Left kidney (tissue), 2 donors: ENCODE results near the gene DIO1. TPM values are rescaled to one million over a fixed set of nuclear protein-coding genes. Genes with fewer than 3 reads are reported as not detected.
A peak's percentile ranks its signal among the peaks of the same experiment; 100 is the strongest.

Experiments used
- DNase-seq: peaks from one replicate; pipeline ENCODE4 v3.0.0-alpha.2; 2013
- polyA plus RNA-seq: library from polyadenylated mRNA; unstranded; fragments of 120-200 nt; gene quantifications from one replicate; pipeline ENCODE4 v1.2.1, GENCODE V29; 2013; ENCODE audit not compliant: insufficient read length

Gene DIO1
- polyA plus RNA-seq, 1 donor = 7.6 TPM

DNA sequence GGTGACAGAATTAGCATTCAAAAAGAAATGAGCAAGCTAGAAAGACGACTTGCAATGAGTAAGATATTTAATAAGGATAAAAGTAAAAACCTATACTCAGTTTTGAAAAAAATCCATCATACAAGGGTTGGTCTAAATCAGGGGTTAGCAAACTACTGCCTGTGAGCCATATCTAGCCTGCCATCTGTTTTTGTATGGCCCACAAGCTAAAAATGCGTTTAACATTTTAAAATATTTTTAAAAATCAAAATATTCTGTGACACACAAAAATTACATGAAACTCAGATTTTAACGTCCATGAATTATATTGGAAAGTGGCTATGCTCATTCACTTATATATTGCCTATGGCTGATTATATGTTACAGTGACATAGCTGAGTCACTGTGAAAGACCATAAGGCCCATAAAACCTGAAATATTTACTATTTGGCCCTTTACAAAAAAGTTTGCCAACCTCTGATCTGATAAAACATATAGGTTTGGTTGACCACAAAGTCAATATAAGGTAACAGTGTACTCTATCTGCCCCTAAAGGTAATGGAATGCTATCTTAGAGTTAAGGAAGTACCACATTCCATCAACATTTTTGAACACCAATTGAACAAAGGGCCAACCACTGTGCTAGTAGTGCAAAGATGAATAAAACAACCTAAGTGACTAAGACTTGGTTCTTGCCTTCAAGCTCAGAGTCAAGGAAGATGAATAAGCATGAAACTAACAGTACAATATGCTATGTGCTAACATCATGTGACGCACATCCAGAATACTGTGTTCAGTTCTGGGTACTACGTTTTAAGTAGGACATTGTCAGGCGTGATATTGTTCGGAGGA lies 48.4 kb downstream of the DIO1 start:
- DNase-seq = no peak

DNA sequence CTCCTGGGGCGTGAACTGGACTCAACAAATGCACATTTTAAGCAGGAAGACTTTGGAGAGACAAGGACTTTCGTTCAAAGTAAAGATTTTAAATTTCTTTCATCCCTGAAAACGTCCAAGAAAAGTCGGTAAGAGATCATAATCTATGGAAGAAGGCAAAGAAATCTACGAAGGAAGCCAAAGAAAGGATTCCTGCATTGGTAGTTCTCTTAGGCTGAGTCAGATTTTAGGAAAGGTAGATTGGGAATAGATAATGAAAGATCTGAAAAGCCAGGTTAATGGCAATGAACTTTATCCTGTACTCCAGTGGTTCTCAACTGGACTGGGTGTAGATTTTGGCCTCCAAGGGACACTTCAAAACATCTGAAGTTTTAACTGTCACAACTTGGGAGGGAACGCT lies 49.1 kb downstream of the DIO1 start:
- no peak for DNase-seq

GRCh38 chr1:53943490-53944043 lies 49.6 kb downstream of the DIO1 start:
- no peak for DNase-seq

DNA sequence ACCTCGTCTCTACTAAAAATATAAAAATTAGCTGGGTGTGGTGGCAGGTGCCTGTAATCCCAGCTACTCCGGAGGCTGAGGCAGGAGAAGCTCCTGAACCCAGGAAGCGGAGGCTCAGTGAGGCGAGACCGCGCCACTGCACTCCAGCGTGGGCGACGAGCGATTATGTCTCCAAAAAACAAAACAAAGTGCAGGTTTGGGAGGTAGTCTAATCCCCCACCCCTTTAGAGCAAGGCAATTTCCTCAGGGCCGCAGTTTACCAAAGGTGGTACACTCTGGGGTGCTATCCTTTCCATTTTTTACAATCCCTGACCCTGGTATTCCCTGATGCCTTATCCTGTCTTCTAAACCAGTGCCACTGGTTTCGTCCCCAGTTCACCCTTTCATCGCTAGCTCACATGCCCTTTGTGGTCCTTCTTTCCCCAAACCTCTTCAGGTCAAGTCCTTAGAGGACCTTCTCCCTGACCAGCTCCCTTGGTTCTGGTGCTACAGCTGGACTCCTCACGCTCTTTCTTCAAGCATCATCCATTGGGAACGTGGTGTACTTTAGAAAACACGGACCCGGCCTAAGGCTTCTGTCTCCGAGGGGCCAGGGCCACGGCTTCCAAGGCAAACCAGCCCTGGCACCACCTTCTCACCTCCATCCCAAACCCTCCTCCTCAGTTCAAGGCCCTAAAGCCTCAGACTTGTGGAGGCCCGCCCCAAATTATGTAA lies 50.6 kb downstream of the DIO1 start:
- DNase-seq = no peak

DNA sequence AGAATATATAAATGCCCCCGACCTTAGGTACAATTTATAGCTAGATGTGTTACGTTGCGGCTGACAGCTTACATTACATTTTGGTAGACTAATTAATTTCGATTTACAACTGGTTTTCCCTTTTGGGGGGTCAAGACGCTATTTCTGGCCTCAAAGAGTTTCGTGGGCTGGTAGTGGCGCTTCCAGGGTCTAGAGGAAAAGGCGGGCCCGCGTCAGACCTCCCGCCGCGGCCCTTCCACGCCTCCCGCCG lies 51.1 kb downstream of the DIO1 start:
- DNase-seq = no peak

GRCh38 chr1:53945433-53946251 lies 51.7 kb downstream of the DIO1 start, which contains the start of gene IFT25:
Gene IFT25, minus strand, starts transcription at chr1:53945699. Its CDS starts 5,617 bp downstream, at chr1:53940082.
- DNase-seq = peak; percentile 95

DNA sequence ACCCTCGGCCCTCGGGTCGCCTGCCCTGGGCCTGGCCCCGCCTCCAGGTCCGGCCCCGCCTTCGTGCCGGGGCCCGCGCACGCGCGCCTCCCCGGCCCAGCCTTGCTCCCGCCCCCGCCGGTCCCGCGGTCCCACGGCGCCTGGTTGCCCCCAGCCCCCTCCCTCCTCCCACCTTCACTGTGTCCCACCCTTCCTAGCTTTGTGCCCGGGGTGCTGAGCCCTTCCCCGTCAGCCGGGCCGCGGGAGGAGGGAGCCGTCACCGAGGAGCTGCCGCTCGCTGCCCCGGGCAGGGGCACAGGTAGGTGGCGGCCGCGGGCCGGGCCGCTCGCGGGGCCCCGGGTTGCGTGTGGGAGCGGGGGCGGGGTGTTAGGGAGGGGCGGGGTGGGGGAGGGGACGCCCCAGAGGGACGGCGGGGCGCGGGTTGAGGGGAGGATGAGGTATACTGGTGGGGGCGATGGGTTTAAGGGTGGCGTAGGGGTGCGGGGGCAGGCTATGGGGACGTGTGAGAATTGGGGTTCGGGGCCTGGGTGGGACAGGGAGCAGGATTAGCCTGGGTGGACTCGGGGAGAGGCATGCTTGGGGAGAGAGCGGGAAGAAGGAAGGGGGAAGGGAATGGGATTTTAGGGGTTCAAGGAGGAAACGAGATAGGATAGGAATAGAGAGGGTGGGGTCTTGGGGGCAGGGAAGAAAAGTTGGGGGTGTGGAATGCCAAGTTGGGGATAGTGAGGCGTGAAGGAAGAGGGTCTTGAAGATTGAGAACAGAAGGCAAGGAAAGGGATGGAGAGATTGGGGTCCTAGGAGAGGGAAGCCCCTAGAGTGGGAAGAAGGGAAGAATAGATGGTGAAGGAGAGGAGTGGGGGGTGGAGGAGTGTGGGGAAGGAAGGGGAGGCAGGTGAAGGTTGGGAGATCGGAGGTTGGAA lies 52.5 kb downstream of the DIO1 start, which contains the start of gene LRRC42:
Gene LRRC42, plus strand, starts transcription at position 99 of the 920 bp plus-strand sequence. CDS start 5,650 bp downstream, outside the sequence.
- peak; percentile 86 for DNase-seq

DNA sequence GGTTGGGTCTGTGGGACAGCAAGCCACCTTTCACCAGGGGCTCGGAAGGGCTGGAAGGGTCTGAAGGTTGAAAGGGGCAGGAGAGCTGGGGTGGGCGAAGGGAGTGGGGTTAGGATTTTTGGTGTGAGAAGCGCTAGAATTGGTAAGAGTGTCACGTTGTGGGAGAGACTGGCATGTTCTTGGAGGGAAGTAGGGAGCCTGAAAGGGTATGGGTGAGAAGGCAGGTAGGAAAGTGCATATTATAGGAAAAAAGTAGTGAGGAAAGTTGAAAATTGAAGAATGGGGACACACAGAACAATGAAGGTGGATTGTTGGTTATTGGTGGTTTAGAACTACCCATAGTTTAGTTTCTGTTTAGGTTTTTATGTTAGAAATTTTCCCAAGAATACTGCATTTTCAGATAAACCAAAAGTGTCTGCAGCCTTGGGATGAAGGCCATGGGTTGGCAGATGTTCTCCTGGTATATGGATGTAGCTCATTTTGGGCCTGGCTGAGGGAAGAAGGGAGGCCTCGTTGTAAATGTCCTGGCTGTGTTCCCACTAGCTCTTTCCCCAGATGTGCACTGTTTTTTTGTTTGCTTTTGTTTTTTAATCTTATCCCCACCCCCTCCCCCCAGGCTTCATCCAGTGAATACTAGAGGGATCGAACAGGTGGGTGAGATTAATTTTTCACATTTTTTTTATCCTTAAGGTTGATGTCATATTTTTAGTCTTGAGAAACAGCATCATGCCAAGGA lies 53.4 kb downstream of the DIO1 start:
- DNase-seq = no peak

GRCh38 chr1:53948291-53948690 lies 54.3 kb downstream of the DIO1 start:
- no peak for DNase-seq

DNA sequence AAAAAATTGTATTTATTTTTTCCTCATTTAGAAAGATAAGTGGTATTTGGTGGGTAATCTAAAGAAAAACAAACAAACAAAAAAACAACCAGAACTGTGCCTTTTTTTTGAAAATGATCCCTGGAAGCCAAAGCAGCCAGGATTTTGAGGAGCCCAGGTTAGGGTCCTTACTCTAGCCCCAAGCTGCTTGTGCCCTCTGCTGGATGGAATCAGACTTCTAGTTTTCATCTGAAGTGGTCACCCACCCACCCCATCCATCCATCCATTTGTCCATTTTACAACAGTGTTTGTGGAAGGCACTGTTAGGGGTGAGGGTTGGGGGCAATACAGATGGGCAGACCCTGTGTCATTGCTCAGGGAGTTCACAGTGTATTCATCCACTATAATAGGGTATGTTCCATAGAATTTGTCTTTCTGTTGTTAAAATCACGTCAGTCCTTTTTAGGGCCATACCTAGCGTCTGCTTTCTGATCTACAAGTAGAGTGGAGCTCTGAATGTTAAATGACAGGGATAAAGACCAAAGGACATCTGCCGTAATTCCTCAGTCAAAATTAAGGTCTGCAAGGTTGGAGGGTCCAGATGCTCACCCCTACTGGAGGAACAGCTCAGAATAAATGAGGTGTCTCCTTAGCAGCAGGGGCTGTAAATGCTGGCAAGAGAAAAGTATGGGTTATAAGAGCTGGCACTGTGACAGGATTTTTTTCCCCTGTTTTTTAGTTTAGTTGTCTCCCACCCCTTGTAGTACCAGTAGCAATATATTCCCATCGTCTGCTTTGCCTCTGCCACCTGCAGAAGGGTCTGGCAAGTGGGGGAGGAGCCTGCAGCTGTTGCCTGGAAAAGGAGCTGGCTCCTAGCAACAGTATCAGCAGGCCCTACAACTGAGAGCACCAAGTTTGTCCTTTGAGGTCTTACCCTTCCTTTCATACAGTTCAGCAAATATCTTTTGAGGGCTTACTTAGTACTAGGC lies 55.3 kb downstream of the DIO1 start:
- DNase-seq = peak; percentile 55

DNA sequence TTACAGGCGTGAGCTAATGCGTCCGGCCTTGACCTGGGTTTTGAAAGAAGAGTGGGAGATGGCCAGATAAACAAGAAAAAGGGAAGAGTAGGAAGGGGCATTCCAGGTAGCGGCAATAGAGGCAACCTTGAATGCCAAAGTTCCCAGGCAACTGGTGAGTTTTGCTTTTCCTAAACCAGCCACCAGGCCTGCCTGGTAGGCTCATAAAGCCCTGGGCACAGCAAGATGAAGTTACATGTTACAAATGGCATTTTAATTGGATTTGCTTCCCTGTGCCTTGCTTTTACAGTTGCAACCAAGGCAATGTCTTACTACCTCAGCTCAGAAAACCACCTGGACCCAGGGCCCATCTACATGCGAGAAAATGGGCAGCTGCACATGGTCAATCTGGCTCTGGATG lies 57.7 kb downstream of the DIO1 start:
- DNase-seq = no peak

GRCh38 chr1:53954128-53954527 lies 60.1 kb downstream of the DIO1 start:
- no peak for DNase-seq

DNA sequence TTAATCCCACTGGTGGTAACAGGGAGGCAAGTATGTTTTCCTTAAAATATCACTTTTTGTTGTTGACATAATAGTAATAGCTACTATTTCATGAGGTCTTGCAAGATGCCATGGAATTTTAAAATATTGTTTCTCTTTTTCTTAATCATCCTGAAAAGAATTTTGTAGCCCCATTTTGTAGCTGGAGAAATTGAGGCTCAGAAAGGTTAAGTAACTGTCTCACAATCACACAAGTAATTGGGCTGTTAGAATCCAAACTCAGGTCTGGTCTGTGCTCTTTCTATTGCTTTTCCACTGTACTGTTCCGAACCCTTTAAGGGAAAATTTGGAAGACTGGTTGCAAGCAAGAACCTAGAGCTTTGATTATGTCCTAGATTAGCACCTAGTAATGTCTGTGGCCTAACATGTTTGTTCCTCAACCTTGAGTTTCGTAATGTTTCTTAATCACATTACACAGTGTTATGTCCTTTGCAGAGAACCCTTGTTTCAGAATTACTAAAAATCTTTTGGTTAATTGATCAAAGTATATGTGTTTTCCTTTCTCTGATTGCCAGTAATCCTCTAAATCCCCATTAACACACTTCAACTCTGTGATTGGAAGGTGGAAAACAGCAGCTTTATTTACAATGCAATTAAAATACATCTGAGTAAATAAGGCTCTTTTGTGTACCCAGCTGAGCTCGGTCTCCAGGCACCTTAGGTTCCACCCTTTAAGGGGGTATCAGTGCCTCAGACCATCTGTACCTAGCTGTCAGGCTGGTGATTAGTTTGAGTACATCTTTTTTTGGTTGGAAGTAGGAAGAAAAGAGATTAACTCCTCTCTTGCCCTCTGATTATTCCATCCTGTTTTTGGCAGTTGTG lies 62.6 kb downstream of the DIO1 start:
- no peak for DNase-seq

DNA sequence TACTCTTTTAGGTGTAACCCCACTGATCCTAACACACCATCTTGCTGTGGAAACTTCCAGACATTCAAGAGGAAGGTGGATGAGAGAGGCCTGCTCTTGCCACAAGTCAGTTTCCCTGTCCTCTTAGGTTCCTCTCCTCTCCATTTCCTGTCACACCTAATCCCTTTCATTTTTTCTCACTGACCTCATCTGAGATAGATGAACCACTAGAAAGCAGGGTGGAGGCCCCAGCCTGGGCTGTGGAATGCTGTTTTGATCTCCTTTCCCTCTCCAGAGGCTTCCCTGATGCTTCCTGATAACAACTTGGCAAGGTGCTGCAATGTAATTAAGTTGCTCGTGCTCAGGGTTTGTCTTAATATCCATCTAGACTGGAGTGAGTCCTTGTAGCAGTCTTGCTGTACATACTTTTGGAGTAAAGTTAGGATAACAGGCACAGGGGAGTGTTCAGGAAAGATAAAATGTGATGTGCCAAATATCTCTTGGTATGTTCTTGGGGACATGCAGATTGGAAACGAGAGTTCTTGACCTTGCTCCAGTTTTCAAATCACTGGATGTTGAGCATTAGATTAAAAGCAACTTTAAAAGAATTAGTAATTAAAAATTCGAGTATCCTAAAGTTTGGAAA lies 63.3 kb downstream of the DIO1 start:
- DNase-seq = no peak

DNA sequence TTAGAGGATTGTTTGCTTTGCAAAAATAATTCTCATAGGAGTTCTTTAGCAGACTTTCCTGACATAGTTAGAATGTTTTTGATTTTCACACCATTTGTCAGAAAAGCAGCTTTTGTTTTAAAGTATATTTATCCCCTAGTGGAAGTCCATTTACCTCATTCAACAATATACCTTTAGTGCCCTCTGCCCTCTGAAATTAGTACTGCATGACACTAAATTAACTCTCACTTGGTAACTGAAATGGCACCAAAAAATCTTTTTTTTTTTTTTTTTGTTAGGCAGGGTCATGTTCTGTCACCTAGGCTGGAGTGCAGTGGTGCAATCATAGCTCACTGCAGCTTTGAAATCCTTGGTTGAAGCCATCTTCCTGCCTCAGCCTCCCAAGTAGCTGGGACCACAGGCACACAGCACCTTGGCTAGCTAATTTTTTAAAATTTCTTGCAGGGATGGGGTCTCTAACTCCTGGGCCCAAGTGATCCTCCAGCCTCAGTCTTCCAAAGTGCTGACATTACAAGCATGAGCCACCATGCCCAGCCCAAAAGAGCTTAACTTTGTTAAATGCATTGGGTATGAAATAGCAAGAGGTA lies 65.8 kb downstream of the DIO1 start:
- DNase-seq = no peak
